ENCODE results near the gene SACM1L.

Gene SACM1L

DNA sequence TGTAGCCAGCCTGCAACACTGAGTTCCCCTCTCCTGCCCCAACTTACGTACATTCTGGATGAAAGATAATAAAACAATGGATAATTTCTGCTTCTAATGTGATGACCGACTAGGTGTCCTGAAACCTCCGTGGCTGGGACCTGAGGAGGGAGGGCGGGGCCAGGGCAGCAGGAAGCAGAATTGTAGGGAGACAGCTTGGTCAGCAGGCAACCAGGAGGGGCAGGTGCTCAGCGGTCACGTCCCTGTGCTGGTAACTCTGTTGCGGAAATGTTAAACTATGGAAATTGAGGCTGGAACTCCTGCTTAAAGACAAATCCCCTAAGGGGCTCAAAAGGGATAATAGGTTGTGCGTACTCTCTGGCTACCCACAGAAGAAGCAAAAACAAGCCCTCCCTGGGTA is 76.8 kb downstream of the SACM1L start:
- 85 to 87% methylated on average over 8 of the region's 8 CpGs for WGBS, 2 experiments
- Histone ChIP-seq H3K4me3 (ENCODE audit: insufficient read depth, low read depth, low read length) (no peak overlapping the region), H3K9me3 (ENCODE audit: control insufficient read depth, low read length) (no peaks in the 10 kb centered on the region), H3K27me3 (ENCODE audit: control insufficient read depth, insufficient read depth, low read length, poor library complexity, severe bottlenecking) (no peaks in the 10 kb centered on the region), H3K4me1 (ENCODE audit: control insufficient read depth, insufficient read depth, low read length) (no peaks in the 10 kb centered on the region), H3K36me3 (ENCODE audit: control insufficient read depth, insufficient read depth, low read length) (no peaks in the 10 kb centered on the region), H3K27ac (ENCODE audit: insufficient read depth, low read depth, low read length, poor library complexity, severe bottlenecking) (no peak overlapping the region)

DNA sequence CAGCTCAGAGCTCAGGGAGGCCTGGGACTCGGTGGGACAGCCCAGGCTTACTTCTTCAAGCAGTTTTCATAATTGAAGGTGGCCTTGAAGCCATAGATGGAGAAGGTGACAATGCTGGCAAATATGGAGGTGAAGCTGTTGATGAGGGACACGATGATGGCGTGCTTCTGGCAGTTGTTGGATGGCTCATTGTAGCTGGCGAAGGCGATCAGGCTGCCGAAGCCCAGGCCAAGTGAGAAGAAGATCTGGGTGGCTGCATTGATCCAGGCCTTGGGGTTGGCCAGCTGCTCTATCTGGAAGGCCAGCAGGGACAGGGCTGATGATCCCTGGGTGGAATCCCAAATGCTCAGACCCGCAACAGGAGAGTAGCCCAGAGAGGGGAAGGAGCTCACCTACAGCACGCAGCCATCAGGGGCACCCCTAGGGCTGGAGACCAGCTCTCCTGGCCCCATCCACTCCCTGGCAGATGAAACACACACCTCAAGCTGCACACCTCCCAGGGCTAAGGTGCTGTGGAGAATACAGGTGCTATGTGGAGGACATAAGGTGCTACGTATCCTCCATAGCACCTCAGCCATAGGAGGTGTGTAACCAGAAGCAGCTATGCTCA is 82.1 kb downstream of the SACM1L start:
- WGBS, 2 experiments, result 93 to 94% methylated on average over 9 of the region's 9 CpGs
- no peak overlapping the region for H3K4me3 ChIP-seq (ENCODE audit: insufficient read depth, low read depth, low read length)
- no peak overlapping the region for H3K27ac ChIP-seq (ENCODE audit: insufficient read depth, low read depth, low read length, poor library complexity, severe bottlenecking)
- H3K4me1 ChIP-seq (ENCODE audit: control insufficient read depth, insufficient read depth, low read length), result no peaks in the 10 kb centered on the region
- no peaks in the 10 kb centered on the region for H3K9me3 ChIP-seq (ENCODE audit: control insufficient read depth, low read length)
- no peaks in the 10 kb centered on the region for H3K36me3 ChIP-seq (ENCODE audit: control insufficient read depth, insufficient read depth, low read length)
- no peaks in the 10 kb centered on the region for H3K27me3 ChIP-seq (ENCODE audit: control insufficient read depth, insufficient read depth, low read length, poor library complexity, severe bottlenecking)

DNA sequence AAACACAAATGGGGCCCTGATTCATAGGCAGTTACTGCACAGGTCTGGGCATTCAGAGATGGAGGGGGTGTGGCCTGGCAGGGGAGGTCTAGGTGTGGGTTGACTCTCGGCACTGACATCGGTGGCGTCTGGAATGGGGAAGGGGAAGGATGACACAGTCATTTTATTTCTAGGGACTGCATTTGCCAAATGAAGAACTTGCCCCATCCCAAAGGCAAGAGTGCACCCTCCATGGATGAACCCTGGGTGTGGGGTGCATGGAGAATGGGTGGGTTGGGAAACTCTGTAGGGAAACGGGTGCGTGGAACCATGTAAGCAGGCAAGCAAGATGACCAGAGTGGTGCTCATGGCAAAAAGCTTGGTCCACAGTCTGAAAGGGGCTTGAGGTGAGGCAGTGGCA is 82.6 kb downstream of the SACM1L start:
- H3K9me3 ChIP-seq (ENCODE audit: control insufficient read depth, low read length), result no peaks in the 10 kb centered on the region
- H3K4me3 ChIP-seq (ENCODE audit: insufficient read depth, low read depth, low read length), result no peak overlapping the region
- H3K36me3 ChIP-seq (ENCODE audit: control insufficient read depth, insufficient read depth, low read length), result no peaks in the 10 kb centered on the region
- no peaks in the 10 kb centered on the region for H3K4me1 ChIP-seq (ENCODE audit: control insufficient read depth, insufficient read depth, low read length)
- H3K27ac ChIP-seq (ENCODE audit: insufficient read depth, low read depth, low read length, poor library complexity, severe bottlenecking), result no peak overlapping the region
- 94 to 97% methylated on average over 5 of the region's 5 CpGs for WGBS, 2 experiments
- H3K27me3 ChIP-seq (ENCODE audit: control insufficient read depth, insufficient read depth, low read length, poor library complexity, severe bottlenecking), result no peaks in the 10 kb centered on the region

DNA sequence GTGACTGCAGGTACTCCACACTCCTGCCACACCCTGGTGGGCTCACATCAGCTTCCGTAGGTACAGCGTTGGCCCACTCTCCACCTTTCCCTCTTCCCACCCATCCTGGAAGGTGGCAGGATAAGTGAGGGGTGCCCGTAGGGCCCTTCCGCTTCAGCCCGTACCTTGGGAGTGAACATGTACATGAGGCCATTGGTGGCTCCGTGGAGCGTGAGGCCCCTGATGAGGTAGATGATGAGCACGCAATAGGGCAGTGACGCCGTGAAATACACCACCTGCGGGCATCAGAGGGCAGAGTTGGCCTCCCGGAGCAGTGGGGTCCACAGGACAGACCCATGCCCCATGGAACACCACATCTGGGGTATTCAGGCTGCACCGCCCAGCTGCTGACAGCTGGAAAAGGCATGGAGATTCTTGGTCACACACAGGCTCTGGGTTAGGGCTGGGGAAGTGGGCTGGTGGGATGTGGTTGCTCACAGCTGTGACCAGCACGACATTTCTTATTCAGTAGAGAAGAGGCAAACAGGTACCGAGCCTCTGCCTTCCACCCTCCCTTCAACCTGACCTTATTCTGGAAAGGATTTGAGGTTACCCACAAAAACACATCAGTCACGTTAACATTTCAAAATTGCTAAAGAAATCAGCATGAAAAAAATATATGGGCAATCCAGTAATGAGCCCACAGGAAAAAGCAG is 83.3 kb downstream of the SACM1L start:
- Histone ChIP-seq H3K36me3 (ENCODE audit: control insufficient read depth, insufficient read depth, low read length) (no peaks in the 10 kb centered on the region), H3K27me3 (ENCODE audit: control insufficient read depth, insufficient read depth, low read length, poor library complexity, severe bottlenecking) (no peaks in the 10 kb centered on the region), H3K4me1 (ENCODE audit: control insufficient read depth, insufficient read depth, low read length) (no peaks in the 10 kb centered on the region), H3K4me3 (ENCODE audit: insufficient read depth, low read depth, low read length) (no peak overlapping the region), H3K9me3 (ENCODE audit: control insufficient read depth, low read length) (no peaks in the 10 kb centered on the region), H3K27ac (ENCODE audit: insufficient read depth, low read depth, low read length, poor library complexity, severe bottlenecking) (no peak overlapping the region)
- 94% methylated on average over 16 of the region's 16 CpGs for WGBS, 2 experiments

DNA sequence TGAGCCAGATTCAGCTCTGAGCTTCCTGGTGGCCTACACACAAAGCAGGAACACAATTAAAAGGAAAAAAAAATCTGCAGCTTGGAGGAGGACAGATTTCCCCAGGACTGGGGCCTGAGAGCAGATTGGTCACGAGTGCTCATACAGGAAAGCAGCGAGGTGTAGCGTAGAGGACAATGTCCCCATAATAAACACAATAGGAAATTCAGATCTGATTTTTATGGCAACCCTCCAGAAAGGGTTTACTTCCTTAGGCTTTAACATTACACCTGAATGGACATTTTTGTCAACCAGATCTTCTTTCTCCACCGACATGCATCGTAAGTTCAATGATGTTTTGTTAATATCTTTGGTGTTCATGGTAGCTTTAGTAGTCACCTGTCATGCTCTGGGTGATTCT is 83.9 kb downstream of the SACM1L start:
- no peaks in the 10 kb centered on the region for H3K4me1 ChIP-seq (ENCODE audit: control insufficient read depth, insufficient read depth, low read length)
- no peak overlapping the region for H3K27ac ChIP-seq (ENCODE audit: insufficient read depth, low read depth, low read length, poor library complexity, severe bottlenecking)
- no peaks in the 10 kb centered on the region for H3K36me3 ChIP-seq (ENCODE audit: control insufficient read depth, insufficient read depth, low read length)
- WGBS, 2 experiments, result 97 to 98% methylated on average over 4 to 5 of the region's 5 CpGs
- H3K27me3 ChIP-seq (ENCODE audit: control insufficient read depth, insufficient read depth, low read length, poor library complexity, severe bottlenecking), result no peaks in the 10 kb centered on the region
- H3K9me3 ChIP-seq (ENCODE audit: control insufficient read depth, low read length), result no peaks in the 10 kb centered on the region
- no peak overlapping the region for H3K4me3 ChIP-seq (ENCODE audit: insufficient read depth, low read depth, low read length)

DNA sequence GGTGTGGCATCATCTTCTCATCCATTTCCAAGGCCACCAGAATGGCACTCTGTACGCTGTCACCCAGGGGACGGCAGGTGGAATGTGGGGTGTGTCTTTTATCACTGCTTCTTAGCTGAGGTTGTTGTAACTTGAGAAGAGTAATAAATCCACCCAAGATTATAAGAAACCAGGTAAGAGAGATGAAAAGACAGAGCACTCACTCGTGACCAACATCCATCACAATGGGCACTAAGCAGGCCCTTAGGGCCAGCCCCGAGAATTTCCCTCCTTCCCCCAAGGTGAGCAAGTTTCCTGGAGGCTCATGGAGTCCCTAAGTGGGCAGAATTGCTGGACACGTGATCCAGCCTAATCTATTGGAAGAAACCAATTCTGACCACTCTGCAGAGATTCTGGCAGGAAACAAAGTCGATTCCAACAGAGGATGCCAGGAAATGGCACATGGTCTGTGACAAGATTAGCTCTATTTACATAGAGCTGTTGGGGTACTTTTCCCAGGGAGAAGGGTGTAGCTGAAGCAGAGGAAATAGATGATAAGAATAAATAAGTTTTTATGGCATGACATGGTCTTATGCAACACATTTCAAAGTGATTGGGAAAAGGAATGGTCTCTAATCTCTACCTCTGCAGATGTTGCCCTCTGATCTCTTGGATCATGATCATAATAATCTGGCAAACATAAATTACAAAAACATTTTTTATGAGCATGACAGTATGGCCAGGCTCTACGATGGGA is 84.7 kb downstream of the SACM1L start:
- Histone ChIP-seq H3K36me3 (ENCODE audit: control insufficient read depth, insufficient read depth, low read length) (no peaks in the 10 kb centered on the region), H3K27ac (ENCODE audit: insufficient read depth, low read depth, low read length, poor library complexity, severe bottlenecking) (no peak overlapping the region), H3K9me3 (ENCODE audit: control insufficient read depth, low read length) (no peaks in the 10 kb centered on the region), H3K27me3 (ENCODE audit: control insufficient read depth, insufficient read depth, low read length, poor library complexity, severe bottlenecking) (no peaks in the 10 kb centered on the region), H3K4me1 (ENCODE audit: control insufficient read depth, insufficient read depth, low read length) (no peaks in the 10 kb centered on the region), H3K4me3 (ENCODE audit: insufficient read depth, low read depth, low read length) (no peak overlapping the region)
- 90 to 92% methylated on average over 5 to 7 of the region's 7 CpGs for WGBS, 2 experiments

DNA sequence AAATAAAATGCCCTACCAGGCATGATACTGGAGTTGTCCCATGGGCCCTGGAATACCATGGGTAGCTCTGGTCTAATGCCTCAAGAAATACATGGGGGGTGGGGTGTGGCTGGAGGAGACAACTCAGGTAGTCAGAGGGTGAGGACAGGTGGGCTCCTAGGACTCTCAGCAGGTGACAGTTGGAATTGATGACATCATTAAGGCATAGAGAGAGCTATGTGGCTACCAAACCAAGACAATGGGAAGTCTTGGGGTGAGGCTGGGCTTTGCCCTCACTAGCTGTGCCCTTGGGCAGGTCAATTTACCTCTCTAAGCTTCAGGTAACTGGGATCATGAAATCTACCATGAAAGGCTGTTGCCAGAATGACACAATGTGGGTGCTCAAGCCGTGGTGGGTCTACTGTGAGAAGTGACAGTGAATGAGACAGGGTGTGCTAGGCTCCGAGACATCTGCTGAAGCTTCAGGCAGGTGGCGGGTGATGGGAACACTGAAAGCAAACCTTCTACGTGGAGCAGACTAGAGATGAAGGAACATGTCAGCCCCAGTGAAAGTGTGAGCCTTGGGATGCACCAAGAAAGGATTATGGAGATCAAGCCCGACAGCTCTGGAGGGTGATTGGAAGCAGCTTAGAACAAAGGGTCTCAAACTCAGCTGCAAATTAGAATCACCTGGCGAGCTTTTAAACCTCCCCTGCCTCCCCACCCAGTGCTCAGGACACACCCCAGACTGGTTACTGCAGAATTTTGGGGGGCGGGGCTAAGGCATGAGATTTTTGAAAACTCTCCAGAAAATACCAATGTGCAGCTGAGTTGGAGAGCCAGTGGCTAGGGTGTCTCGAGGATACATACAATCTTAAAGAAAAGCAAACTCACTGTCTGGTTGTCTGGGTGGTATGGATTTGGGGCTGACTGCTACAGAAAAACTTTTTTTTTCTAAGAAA is 85.7 kb downstream of the SACM1L start:
- 86 to 87% methylated on average over 7 to 8 of the region's 8 CpGs for WGBS, 2 experiments
- H3K27me3 ChIP-seq (ENCODE audit: control insufficient read depth, insufficient read depth, low read length, poor library complexity, severe bottlenecking), result no peaks in the 10 kb centered on the region
- no peak overlapping the region for H3K27ac ChIP-seq (ENCODE audit: insufficient read depth, low read depth, low read length, poor library complexity, severe bottlenecking)
- no peaks in the 10 kb centered on the region for H3K36me3 ChIP-seq (ENCODE audit: control insufficient read depth, insufficient read depth, low read length)
- H3K9me3 ChIP-seq (ENCODE audit: control insufficient read depth, low read length), result no peaks in the 10 kb centered on the region
- no peak overlapping the region for H3K4me3 ChIP-seq (ENCODE audit: insufficient read depth, low read depth, low read length)
- no peaks in the 10 kb centered on the region for H3K4me1 ChIP-seq (ENCODE audit: control insufficient read depth, insufficient read depth, low read length)

DNA sequence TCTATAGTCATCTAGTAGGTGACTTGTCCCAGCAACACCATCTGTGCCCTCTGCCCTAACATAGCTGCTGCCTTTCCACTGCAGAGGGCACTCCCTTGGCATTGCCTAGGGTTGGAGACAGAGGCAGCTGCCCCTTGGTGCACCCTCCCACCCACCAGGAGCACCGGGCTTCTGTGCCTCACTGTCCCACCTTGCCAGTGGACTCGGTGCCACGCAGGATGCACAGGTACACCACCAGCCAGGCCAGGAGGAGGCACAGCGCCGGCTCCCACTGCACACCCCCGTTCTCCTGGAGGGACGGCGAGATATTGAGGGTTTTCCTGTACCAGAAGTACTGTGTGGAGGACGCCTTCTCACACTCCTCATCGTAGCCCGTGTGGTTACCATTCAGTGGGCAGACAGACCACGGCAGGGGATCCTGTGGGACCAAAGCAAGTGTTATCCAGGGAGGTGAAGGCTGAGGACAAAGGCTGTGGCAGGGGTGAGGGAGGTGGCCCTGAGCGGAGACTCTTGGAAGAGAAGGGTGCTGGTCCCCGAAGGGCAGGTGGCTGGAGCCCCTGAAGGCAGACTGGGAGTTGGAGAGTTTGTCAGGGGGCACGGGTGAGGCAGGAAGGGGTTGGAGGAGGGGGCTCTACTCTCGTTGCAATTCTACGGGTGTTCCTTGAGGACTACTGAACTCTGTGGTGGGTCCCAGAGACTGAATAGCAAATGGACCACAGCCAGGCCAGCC is 86.5 kb downstream of the SACM1L start:
- 93 to 94% methylated on average over 17 of the region's 17 CpGs for WGBS, 2 experiments
- no peaks in the 10 kb centered on the region for H3K36me3 ChIP-seq (ENCODE audit: control insufficient read depth, insufficient read depth, low read length)
- H3K4me1 ChIP-seq (ENCODE audit: control insufficient read depth, insufficient read depth, low read length), result no peaks in the 10 kb centered on the region
- H3K4me3 ChIP-seq (ENCODE audit: insufficient read depth, low read depth, low read length), result no peak overlapping the region
- H3K27me3 ChIP-seq (ENCODE audit: control insufficient read depth, insufficient read depth, low read length, poor library complexity, severe bottlenecking), result no peaks in the 10 kb centered on the region
- no peak overlapping the region for H3K27ac ChIP-seq (ENCODE audit: insufficient read depth, low read depth, low read length, poor library complexity, severe bottlenecking)
- no peaks in the 10 kb centered on the region for H3K9me3 ChIP-seq (ENCODE audit: control insufficient read depth, low read length)

DNA sequence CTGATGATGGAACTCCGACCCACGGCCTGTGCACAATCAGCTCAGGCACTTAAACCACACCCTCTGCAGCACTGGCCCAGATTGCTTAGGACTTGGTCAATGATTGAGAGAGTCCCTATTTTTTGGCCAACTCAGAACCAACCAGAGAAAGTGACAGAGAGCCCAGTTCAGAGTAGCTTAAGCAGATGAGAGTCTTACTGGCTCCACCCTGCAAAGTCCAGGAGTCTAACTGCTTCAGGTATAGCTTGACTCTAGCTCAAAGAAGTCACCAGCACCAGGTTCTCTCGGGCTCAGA is 87.1 kb downstream of the SACM1L start:
- Histone ChIP-seq H3K4me3 (ENCODE audit: insufficient read depth, low read depth, low read length) (no peak overlapping the region), H3K36me3 (ENCODE audit: control insufficient read depth, insufficient read depth, low read length) (no peaks in the 10 kb centered on the region), H3K9me3 (ENCODE audit: control insufficient read depth, low read length) (no peaks in the 10 kb centered on the region), H3K27ac (ENCODE audit: insufficient read depth, low read depth, low read length, poor library complexity, severe bottlenecking) (no peak overlapping the region), H3K27me3 (ENCODE audit: control insufficient read depth, insufficient read depth, low read length, poor library complexity, severe bottlenecking) (no peaks in the 10 kb centered on the region), H3K4me1 (ENCODE audit: control insufficient read depth, insufficient read depth, low read length) (no peaks in the 10 kb centered on the region)
- WGBS, 2 experiments, result 86 to 91% methylated on average over 3 of the region's 3 CpGs
